ENCODE measurements around the gene SYNC.

The SYNC gene

DNA sequence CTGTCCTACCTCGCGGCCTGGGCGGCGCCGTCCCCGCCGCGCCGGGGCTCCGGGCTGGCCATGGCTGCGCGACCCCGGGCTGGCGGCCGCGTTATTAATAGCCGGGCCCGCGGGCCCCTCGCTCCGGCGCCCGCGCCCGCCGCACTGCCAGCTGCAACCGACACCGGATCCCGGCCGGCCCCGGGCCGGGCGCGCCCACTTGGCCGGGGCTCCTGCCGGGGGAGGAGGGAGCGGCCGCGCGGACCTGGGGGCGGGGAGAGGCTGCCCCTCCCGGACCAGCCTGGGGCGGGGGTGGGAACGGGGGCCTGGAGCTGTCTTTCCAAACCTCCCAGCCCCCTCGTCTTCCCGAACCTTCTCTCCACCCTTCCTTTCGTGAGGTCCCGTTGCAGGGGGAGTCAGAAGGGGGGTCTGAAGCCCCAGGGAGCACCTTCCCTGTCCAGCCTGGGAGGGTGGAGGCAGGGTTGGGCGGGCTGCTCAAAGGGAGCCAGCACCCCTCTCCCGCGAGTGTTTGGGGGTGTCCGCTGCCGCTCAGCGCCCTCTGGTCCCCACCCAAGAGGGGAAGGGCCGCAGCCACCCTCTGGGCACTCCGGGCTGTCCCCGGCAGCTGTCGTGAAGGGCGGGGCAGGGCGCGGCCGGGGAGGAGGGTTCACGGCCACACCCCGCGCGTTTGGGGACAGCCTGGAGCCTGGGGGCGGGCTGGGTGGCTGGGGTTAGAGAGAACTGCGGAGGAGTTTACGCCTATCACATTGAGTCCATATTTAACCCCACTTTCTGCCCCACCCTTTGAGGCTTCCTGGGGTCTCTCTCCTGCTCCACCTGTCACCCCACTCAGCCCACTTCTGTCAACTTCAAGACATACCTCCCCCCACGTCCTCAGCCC is at the start of gene SYNC:
Gene SYNC, minus strand, starts transcription at position 172 of the 880 bp plus-strand sequence. Its CDS starts 110 bp downstream, at position 62.
- no peak for DNase-seq (ENCODE audit: low read depth in 4 of 4, low spot score in 1 of 4)

DNA sequence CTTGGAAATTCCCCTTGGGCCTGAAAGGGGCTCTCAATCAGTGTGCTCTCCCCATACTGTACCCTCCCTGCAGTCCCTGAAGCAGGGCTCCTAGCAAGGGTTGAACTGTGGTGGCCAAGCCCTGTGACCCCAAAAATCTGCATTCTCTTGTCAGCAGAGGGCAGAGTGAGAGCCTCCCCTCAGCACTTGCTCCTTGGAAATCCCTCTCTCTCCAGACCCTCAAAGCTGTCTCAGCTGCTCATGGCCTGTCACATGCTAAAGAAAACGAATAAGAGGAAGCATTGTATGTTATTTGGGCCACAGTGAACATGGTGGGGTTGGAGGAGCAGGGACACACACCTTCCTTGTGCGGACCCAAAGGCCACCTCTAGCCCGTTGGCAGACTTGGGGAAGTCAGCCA is 47.2 kb upstream of the SYNC start:
- DNase-seq (ENCODE audit: low read depth in 4 of 4, low spot score in 1 of 4), result no peak

DNA sequence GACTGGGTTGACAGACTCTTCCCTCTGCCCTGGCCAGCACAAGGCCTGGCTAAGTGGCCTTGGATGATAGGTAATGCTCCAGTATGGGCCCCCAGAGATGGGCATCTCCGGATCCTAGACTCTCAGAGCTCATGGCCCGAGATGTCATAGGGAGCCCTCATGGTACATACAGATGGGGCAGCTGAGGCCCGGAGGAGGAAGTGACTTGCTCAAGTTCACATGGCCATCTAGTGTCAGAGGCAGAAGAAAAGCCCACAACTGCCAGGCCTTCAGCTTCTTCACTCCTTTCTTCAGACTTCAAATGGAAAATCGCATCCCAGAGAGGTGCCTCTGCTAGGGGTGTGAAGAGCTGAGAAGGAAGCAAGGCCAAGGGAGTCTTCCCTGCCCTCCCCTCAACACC is 46.8 kb upstream of the SYNC start:
- no peak for DNase-seq (ENCODE audit: low read depth in 4 of 4, low spot score in 1 of 4)

DNA sequence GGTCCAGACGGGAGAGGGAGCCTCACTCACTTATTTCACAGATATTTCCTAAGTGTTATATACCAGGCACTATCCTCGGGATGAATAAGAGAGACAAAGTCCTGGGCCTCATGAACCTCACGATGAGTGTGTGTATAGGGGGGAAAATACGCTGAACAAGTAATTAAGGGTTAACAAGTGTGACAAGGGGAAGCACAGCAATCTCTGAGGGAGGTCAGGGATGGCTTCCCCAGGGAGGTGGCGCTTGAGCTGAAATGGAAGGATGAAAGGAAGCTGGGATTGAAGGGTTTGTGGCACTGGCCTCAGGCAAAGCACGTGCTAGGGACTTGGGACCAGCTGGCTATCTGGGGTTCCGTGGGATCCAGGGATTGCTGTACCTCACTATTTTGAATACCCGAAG is 46.4 kb upstream of the SYNC start:
- no peak for DNase-seq (ENCODE audit: low read depth in 4 of 4, low spot score in 1 of 4)

DNA sequence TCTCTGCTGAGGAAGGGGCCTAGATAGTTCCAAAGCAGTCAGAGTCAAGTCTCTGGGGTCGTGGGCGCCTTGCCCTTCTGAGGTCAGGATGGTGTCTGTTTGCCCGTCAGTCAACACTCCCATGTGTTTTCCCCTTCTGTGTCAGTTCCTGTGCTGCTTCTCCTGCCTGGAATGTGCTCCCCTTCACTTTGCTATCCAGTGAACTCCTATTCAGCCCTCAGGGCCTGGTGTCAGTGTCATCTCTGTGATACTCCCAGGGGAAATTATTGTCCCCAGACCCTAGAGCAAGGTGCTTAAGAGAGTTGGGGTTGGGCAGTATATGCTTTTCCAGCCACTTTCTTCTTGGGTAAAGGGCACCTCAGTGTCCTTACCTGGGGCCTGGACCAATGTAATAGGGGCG is 45.8 kb upstream of the SYNC start:
- no peak for DNase-seq (ENCODE audit: low read depth in 4 of 4, low spot score in 1 of 4)

DNA sequence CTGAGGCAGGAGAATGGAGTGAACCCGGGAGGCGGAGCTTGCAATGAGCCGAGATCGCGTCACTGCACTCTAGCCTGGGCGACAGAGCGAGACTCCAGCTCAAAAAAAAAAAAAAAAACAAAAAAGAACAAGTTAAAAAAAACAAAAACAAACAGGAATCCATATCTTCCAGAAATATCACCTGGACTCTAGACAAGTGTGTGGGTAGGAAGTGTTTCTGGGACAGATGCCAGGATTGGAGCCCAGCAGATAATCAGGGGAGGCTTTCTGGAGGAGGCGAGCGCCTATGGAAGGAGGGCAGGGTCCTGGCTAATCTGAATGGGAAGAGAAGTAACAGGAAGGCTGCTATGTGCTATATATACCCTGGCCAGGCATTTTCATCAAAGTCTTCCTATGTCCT is 43.6 kb upstream of the SYNC start:
- no peak for DNase-seq (ENCODE audit: low read depth in 4 of 4, low spot score in 1 of 4)

DNA sequence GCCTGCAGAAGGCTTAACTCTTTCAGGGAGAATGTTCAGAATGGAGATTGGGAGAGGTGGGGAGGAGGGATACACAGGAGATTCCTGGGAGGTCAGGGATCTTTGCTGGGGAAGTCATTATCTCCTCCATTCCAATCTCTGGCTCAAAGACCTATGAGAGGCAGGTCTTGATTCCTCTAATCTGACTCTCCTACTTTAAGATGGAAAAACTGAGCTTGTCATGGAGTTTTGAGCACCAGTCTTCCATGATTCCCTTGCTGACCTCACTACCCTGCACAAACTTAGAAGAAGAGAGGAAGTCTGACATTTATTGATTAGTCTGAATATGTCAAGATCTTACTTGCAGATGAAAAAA is 41.5 kb upstream of the SYNC start:
- DNase-seq (ENCODE audit: low read depth in 4 of 4, low spot score in 1 of 4), result no peak

DNA sequence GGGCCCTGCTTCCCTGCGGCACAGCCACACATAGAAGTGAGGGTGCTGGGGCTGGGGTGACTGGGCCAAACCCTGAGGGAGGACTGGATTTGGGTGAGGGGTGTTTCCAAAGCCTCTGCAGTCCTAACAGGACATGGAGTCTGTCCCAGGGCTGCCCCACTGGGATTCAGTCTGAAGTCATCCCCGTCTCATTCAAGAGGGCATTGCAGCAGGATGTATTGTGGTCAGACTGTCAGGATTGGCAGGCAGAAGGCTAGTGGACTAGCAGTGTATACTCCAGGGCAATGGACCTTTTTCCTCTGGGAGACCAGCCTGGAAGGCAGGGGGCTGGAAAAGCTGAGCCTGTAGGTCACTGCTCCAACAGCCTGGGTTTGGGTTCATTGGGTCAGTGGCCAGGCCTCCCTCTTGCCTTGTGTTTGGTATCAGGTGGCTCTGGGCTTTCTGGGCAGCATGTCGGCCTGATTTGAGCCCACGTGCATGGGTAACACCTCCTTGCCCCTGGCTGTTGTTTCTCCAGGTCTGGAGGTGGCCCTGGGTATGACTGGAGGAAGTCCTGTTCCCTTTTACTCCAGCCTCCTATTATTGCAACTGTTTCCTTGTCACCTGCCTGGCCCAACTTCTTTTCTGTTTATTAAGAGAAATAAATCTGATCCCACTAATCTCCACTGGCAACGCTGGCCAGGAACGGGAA is 41.0 kb upstream of the SYNC start:
- DNase-seq (ENCODE audit: low read depth in 4 of 4, low spot score in 1 of 4), result no peak

DNA sequence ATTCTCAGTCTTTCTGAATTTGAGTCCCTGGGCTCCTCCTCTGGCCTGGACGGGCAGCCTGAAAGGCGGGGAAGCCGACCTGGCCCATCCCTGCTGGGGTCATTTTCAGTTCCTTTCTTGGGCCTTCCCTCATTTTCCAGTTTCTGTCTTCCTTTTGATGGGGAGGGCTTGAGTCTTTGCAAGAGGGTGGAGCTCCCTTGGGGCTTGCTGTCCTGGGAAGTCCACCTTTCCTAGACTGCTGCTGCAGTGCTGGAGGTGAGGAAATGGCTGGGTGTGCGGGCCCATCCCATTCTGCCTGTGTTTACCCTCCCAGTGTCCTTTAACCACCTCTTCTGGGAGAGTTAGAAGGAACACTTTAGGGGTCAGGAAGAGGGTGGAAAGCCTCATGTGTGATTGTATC is 40.4 kb upstream of the SYNC start:
- DNase-seq (ENCODE audit: low read depth in 4 of 4, low spot score in 1 of 4), result no peak

DNA sequence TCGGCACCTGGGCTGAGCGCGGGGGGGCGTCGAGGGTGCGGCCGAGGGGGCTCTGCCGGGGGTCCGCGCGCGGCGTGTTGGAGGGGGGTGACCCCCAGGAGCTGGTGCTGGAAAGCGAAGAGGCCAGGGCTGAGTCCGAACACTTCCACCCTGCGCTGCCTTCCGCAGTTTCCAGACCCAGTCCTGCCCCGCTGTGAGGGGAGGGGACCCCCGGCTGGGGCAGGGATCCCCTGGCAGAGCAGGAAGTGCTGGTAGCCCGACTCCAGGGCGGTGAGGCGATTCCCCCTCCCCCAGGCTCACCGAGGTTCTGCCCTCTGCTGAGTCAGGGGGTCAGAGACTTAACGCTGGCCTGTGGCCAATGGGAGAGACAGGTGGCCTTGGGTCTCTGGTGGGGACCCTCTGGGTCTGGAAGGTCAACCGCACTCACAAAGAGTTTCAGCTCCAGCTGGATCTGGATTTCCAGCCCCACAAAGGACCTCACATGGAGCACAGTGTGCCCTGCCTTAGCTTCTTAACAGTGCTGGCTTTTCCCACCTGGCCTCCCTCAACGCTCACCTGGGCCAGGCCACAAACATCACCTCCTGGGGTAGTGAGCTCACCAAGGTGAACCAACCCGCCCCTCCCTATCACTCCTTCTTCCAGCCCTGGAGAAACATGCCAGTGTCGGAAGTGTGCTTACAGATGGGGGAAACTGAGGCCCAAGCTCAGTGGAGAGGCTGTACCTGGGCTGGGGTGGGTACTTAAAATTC is 39.8 kb upstream of the SYNC start:
- no peak for DNase-seq (ENCODE audit: low read depth in 4 of 4, low spot score in 1 of 4)

DNA sequence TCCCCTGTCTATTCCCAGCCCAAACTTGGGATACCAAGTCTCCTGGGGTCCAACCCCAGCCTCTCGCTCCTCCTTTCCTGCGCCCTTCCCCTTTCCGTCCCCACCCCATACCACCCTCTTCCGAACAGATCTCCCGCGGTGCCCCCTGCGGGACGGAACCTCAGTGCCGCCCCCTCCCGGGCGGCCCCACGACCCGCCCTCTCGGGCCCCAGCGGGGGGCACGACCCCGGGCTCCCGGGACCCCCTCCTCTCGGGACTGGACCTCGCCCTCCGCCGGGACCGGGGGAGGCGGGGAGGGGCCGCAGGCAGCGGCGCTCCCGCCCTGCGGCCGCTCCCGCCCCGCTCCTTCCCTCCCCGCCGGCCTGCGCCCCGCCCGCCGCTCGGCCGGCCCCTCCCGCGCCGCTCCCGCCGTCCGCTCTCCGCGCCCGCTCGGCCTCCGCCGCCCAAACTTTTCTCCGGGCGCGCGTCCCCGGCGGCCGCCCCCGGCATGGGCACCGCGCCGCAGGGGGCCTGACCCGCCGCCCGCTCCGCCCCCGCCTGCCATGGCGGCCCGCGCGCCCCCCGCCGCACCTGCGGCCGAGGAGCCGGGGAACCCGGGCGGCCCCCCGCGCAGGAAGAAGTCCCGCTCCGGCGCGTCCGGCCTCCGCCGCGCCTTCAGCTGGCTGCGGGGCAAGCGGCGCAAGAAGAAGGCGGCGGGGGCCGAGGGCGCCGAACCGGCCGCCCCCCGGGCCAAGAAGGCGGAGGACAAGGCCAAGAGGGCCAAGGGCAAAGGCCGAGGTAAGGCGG is 39.0 kb upstream of the SYNC start:
- no peak for DNase-seq (ENCODE audit: low read depth in 4 of 4, low spot score in 1 of 4)

DNA sequence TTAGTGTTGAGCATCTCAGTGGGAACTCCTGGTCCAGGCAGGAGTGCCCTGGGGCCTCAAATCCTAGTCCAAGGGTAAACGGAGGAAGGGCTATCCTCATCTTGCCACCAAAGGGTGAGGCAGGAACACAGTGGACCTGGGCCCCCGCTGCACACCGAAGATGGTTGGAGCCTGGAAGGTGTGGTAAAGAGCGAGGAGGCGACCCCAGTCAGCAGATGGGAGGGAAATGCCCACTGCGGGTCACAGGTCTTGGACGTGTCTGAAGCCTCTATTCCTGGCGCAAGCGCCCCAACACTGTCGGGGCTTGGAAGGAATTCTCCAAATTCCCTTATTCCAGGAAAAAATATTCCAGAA is 38.5 kb upstream of the SYNC start:
- DNase-seq (ENCODE audit: low read depth in 4 of 4, low spot score in 1 of 4), result no peak

DNA sequence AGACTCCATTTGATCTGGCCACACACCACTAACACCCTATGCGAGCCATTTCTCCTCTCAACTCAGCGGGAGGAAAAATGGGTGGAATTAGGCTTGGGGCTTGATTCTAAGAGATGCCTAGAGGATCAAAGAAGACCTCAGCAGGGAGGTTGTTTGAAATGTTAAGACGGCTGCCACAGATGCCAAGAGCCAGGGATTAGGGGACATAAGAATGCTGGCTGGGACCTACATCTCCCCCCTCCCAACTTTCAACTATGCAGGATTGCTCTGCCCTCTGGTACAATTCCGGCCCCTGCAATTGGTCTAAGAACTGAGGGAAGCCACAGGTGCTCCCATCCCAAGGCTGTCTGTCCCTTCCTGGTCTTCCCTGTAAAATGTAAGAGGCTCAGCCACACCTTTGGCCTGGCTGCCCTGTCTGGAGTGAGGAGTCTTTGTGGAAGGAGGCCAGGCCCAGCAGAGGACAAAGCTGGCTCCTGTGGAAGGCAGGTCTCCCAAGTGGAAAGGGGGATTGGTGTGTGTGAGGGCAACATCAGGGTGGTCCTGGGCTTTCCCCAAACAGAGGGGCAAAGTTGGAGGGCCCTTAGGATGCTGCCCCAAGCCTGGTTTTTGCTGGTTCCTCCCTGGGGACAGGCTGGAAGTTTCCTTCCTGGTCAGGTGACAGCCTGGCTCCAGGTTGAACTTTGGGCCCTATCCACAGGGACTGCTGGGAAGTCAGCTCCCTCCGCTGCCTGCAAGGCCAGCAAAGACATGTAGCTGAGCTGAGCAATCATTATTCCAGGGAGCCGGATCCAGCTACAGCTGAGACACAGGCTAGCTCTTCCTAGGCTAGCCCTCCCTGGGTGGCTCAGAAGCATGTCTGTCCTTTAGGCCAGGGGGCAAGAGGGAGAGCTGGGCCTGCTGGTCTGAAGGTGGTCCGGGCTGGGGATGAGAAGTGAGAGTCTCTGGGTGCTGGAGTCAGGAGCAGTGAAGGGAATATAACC is 34.5 kb upstream of the SYNC start:
- no peak for DNase-seq (ENCODE audit: low read depth in 4 of 4, low spot score in 1 of 4)

DNA sequence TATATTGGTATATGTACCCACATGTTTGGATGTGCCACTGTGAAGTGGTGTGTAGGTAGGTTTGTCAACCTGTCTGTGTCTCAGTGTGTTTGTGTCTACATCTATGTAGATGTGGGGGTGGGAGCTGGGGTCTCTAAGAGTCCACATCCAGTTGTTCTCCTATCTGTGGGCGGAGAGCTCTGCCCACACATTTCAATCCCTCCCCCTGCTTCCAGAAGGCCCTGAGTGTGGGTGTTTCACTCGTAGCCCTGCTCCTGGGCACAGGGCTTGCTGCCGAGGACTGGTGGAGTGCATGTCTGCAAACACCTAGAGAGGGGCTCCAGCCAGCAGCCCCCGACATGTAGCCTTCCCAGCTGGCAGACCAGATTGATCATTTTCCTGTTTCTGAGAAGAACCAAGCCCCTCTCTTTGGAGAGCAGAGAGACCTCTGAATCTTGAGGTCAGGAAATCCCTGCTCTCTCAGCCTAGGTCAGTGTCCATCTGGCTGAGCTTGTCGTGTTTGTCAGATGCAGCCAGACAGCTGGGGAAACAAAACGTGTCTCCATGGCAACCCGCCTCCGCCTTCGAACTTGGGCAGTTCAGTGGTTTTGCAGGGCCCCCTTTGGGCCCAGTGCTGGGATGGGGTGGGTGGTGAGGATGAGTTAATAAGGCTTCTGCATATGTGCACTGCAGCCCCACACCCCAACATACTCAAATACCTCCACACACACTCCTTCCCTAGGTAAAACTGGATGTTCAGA is 31.2 kb upstream of the SYNC start:
- no peak for DNase-seq (ENCODE audit: low read depth in 4 of 4, low spot score in 1 of 4)

DNA sequence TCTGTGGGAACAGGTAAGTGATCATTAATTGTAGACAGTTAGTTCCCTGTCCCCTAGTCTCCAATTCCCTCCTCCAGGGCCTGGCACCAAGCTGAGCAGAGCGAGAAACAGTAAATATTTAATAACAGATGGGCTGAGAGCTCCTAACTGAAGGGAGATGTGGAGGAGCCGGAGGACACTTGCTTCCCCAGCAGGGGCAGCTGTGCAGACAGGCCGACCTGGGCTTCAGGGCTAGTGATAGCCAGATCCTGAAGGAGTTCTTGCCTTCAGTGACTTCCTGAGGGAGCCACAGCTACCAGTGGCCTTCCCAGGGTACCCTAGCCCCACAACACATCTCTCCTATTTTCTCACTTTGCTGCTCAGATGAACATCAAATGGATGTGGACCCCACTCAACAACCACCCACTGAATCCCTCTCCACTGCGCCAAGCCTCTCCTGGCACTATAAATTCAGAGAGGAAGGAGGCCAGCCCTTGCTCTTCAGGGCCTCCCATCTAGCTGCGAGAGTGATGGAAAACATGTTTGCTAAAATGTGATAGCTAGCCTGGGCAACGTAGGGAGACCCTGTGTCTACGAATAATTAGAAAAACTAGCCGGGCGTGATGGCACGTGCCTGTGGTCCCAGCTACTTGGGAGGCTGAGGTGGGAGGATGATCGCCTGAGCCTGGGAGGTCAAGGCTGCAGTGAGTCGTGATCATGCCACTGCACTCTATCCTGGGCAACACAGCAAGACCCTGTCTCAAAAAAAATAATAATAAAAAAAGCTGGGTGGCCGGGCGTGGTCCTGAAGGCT is 26.9 kb upstream of the SYNC start:
- no peak for DNase-seq (ENCODE audit: low read depth in 4 of 4, low spot score in 1 of 4)

DNA sequence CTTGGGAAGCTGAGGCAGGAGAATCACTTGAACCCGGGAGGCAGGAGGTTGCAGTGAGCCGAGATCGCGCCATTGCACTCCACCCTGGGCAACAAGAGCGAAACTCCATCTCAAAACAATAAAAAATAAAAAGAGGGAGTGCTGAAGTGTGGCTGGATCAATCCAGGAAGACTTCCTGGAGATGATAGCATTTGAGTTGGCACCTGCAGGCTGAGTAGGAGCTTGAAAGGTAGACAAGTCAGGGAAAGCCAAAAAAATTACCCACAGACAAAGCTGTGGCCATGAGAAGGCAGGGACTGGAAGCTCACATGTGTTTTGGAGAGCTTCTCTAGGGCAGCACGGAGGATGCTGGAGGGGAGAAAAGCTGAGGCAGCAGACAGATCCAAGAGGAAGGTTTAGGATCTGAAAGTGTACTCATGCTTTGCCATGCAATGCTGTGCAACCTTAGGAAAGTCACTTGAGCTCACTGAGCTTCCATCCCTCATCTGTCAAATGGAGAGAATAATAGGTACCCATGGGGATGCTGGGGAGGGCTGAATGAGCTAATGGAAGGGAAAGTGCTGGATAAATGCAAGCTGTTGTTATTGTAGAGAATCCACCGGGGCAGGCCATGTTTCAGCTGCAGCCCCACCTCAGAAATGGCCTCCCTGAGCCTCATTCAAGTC is 26.0 kb upstream of the SYNC start:
- DNase-seq (ENCODE audit: low read depth in 4 of 4, low spot score in 1 of 4), result no peak

DNA sequence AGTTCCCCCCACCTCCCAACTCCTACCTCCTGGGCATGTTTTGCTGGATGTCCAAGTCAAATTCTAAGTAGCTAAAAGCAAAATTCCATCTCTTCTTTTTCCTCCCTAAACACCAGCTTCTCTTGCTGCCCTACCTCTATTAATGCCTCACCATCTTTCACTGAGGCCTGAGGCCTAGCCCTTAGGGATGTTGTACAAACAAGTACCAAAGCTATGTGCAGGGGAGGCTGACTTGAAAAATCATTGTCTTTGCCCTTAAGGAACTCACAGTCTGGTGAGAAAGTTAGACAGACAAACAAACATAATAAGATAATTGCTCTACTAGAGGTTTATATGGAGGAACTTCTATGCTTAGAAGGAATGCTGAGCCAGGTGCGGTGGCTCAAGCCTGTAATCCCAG is 25.3 kb upstream of the SYNC start:
- no peak for DNase-seq (ENCODE audit: low read depth in 4 of 4, low spot score in 1 of 4)

DNA sequence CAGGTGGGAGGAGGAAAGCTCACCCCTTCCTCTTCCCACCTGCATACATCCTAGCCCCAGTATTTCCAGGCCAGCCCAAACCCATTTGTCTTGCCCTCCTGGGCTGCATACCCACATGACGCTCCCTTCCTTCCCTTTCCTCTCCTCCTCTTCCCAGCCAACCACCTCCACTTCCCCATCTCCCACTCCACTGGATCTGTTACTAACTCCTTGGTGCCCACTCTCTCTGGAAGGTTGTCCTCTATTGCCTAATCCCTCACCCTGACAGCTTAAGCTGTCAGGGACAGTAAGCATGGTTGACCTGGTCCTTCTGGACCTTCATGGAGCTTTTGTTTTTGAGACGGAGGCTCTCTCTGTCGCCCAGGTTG is 23.0 kb upstream of the SYNC start:
- DNase-seq (ENCODE audit: low read depth in 4 of 4, low spot score in 1 of 4), result no peak
